SU-DHL-6 (cell line): ENCODE measurements around the gene PCDH7.

Source experiments
- H2AFZ ChIP-seq: fragments of 200-600 bp; sonication (generic); 2 replicates; pipeline ENCODE4 v1.6.1; 2014; ENCODE audit warnings: low read depth, mild to moderate bottlenecking, moderate library complexity, mixed read lengths, antibody characterized with exemption, low read length; ENCODE audit not compliant: severe bottlenecking
- H3F3A ChIP-seq: fragments of 200-600 bp; shearing (Covaris generic); 2 replicates; pipeline ENCODE4 v1.6.0; 2016; ENCODE audit warnings: antibody characterized with exemption, mild to moderate bottlenecking; ENCODE audit not compliant: insufficient read depth
- H3K27ac ChIP-seq: fragments of 200-600 bp; sonication (generic); 2 replicates; pipeline ENCODE4 v1.5.1; 2016; ENCODE audit warnings: low read depth, mild to moderate bottlenecking, low read length, moderate library complexity, mixed read lengths
- H3K27me3 ChIP-seq: fragments of 200-600 bp; sonication (generic), shearing (Covaris generic); 2 replicates; pipeline ENCODE4 v1.6.0; 2014; ENCODE audit warnings: mild to moderate bottlenecking, low read length
- H3K36me3 ChIP-seq: fragments of 200-600 bp; sonication (generic); 2 replicates; pipeline ENCODE4 v1.6.1; 2014; ENCODE audit warnings: mild to moderate bottlenecking, low read length, mixed read lengths
- H3K4me2 ChIP-seq: fragments of 300-600, 200-600 bp; shearing (Covaris generic), sonication (generic); 2 replicates; pipeline ENCODE4 v1.6.0; 2014; ENCODE audit warnings: low read length, low read depth, mild to moderate bottlenecking; ENCODE audit not compliant: poor library complexity, severe bottlenecking
- H3K4me3 ChIP-seq: fragments of 200-600 bp; sonication (generic); 2 replicates; pipeline ENCODE4 v1.5.1; 2014; ENCODE audit warnings: antibody characterized with exemption, low read length, mild to moderate bottlenecking, mixed read lengths; ENCODE audit not compliant: insufficient read depth, poor library complexity, severe bottlenecking
- H3K79me2 ChIP-seq: fragments of 200-600 bp; sonication (generic); 2 replicates; pipeline ENCODE4 v1.6.1; 2014; ENCODE audit warnings: mild to moderate bottlenecking, low read length, moderate library complexity; ENCODE audit not compliant: insufficient read depth
- H3K9ac ChIP-seq: fragments of 200-600 bp; sonication (generic); 2 replicates; pipeline ENCODE4 v1.7.0; 2014; ENCODE audit warnings: mild to moderate bottlenecking, low read length
- H3K9me2 ChIP-seq: fragments of 200-600 bp; sonication (generic); replicated peaks from 2 replicates; pipeline ENCODE4 v1.6.1; 2014; ENCODE audit warnings: low read length; ENCODE audit not compliant: insufficient read depth
- H3K9me3 ChIP-seq: fragments of 200-600 bp; sonication (generic); 2 replicates; pipeline ENCODE4 v1.6.1; 2014; ENCODE audit warnings: low read length, mixed read lengths; ENCODE audit not compliant: insufficient read depth
- H4K20me1 ChIP-seq: fragments of 200-600 bp; sonication (generic); 2 replicates; pipeline ENCODE4 v1.6.1; 2014; ENCODE audit warnings: low read depth, mild to moderate bottlenecking, antibody characterized with exemption, low read length, moderate library complexity, mixed read lengths
- CTCF ChIP-seq: fragments of 200-600 bp; sonication (generic); IDR thresholded peaks from one replicate; pipeline ENCODE4 v1.5.1; 2017; ENCODE audit warnings: antibody characterized with exemption, mild to moderate bottlenecking, low read length, moderate library complexity; ENCODE audit not compliant: insufficient read depth, poor library complexity, severe bottlenecking
- EZH2phosphoT487 ChIP-seq: fragments of 200-600 bp; sonication (generic), shearing (Covaris generic); conservative IDR thresholded peaks from 2 replicates; pipeline ENCODE4 v1.6.1; 2018; ENCODE audit warnings: mild to moderate bottlenecking, antibody characterized with exemption, low read length, moderate library complexity, mixed read lengths

Gene PCDH7

GRCh38 chr4:30714408-30715031 is 5.6 kb upstream of the PCDH7 start:
- no peaks in the 10 kb centered on the region for H3K9me2 ChIP-seq
- H3K79me2 ChIP-seq: no peaks in the 10 kb centered on the region
- H3K9me3 ChIP-seq: no peaks in the 10 kb centered on the region
- no peak overlapping the region for H3K9ac ChIP-seq
- no peak overlapping the region for H3K4me2 ChIP-seq
- H3K27me3 ChIP-seq: no peaks in the 10 kb centered on the region
- no peak overlapping the region for H3K27ac ChIP-seq
- no peaks in the 10 kb centered on the region for H4K20me1 ChIP-seq
- no peak overlapping the region for H3K4me3 ChIP-seq
- H3K36me3 ChIP-seq: no peaks in the 10 kb centered on the region
- TF ChIP-seq EZH2phosphoT487: no peak
- no peak for TF ChIP-seq CTCF
- H2AFZ ChIP-seq: no peak overlapping the region
- no peaks in the 10 kb centered on the region for H3F3A ChIP-seq

- peak overlapping the region; percentile 44 for H3K9ac ChIP-seq
- TF ChIP-seq EZH2phosphoT487: no peak
- TF ChIP-seq CTCF: peak; percentile 15
- H3F3A ChIP-seq: no peaks in the 10 kb centered on the region
- peak overlapping the region; percentile 97 for H2AFZ ChIP-seq
- no peaks in the 10 kb centered on the region for H3K79me2 ChIP-seq
- H3K9me3 ChIP-seq: no peaks in the 10 kb centered on the region
- H3K27me3 ChIP-seq: no peaks in the 10 kb centered on the region
- peak overlapping the region; percentile 44 for H3K4me3 ChIP-seq
- H3K36me3 ChIP-seq: no peaks in the 10 kb centered on the region
- no peaks in the 10 kb centered on the region for H4K20me1 ChIP-seq
- no peaks in the 10 kb centered on the region for H3K9me2 ChIP-seq
- H3K27ac ChIP-seq: no peak overlapping the region; the same call in 1 of the 2 replicates
- peak overlapping the region; percentile 72 for H3K4me2 ChIP-seq
These were observed 4.0 kb upstream of the PCDH7 start for GRCh38 chr4:30716158-30716557.

- Histone ChIP-seq H3K27ac (no peak overlapping the region), H3K4me3 (peak overlapping the region; percentile 44), H2AFZ (peak overlapping the region; percentile 97), H3K79me2 (no peaks in the 10 kb centered on the region), H3K9me3 (no peaks in the 10 kb centered on the region), H3K9ac (peak overlapping the region; percentile 44), H3K4me2 (peak overlapping the region; percentile 72), H3K36me3 (no peaks in the 10 kb centered on the region), H4K20me1 (no peaks in the 10 kb centered on the region), H3F3A (no peaks in the 10 kb centered on the region), H3K9me2 (no peaks in the 10 kb centered on the region), H3K27me3 (no peaks in the 10 kb centered on the region)
- TF ChIP-seq EZH2phosphoT487 (no peak), CTCF (no peak)
These were observed 3.4 kb upstream of the PCDH7 start for GRCh38 chr4:30716681-30717207.
